T-helper 1 cell (primary cell): ENCODE data around the gene SMYD3.
A peak's percentile ranks its signal among the peaks of the same experiment; 100 is the strongest.
"Not testable (repeated sequence)": the region's sequence is repeated elsewhere in the genome, so short reads cannot be mapped to it uniquely, and the experiment has no call there.

Experiments
- DNase-seq, 5 donors: peaks; one replicate each; pipeline ENCODE4 v3.0.0-alpha.2; 2012 to 2020

The SMYD3 gene

DNA sequence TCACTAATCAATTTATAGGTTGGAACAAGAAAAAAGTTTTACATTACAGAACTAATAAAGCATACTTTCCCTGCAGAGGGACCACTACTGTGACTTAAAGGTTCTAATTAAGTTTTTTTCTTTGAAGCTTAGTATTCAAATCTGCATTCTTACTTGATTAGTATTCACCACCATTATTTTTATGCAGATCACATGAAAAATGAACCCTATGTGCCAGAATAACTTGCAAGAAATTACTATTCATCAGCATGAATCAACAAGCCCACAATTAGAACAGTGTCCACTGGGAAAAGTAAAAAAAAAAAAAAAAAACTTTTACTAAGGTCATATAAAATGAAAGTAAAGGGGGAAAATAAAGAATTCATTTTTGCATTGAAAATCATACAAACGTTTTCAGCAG, 90.8 kb downstream of the SMYD3 start:
- DNase-seq: no peak

DNA sequence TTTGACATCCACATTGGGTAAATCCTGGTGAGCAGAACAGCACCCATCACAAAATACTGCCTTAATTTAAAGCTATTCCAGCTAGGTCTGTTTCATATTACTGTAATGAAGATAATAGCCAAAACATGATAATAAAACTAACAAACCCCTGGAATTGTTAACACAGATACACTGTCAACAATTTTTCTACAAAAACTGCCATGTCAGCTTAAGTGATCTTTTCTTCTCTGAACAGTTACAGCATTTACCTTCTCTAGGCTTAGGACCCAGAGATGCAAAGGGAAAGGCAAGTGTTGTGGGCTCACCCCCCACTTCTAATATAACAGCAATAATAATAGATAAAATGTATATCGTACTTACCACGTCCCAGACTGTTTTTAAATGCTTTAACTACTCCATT, 92.1 kb downstream of the SMYD3 start:
- no peak for DNase-seq

DNA sequence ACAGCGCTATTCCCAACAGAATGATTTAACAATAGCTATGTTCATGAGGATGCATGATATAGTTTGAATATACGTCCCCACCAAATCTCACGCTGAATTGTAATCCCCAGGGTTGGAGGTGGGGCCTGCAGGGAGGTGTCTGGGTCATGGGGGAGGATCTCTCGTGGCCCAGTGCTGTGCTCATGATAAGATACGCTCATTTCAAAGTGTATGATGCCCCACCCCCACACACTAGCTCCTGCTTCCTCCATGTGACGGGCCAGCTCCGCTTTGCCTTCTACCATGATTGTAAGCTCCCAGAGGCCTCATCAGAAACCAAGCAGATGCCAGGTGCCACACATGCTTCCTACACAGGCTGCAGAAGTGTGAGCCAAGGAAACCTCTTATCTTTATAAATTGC, 93.6 kb downstream of the SMYD3 start:
- no peak for DNase-seq

DNA sequence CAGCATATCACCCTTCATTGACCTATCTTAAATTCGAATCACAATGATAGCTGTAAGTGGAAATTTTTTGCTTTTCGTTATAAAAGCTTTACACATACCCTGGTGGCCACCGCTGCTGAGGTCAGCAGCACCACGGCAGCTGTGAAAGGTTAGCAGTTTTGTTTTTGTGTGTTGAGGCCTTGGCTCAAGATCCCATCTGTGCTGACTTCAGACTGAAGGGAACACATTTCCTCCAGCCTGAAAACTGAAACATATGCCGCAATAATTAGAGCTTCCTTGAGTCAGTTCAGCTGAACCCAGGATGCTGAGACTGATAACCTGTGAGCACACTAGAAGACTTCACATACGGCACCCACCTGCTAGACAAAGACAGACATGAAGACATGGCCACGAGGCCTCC, 103.0 kb downstream of the SMYD3 start:
- no peak for DNase-seq

DNA sequence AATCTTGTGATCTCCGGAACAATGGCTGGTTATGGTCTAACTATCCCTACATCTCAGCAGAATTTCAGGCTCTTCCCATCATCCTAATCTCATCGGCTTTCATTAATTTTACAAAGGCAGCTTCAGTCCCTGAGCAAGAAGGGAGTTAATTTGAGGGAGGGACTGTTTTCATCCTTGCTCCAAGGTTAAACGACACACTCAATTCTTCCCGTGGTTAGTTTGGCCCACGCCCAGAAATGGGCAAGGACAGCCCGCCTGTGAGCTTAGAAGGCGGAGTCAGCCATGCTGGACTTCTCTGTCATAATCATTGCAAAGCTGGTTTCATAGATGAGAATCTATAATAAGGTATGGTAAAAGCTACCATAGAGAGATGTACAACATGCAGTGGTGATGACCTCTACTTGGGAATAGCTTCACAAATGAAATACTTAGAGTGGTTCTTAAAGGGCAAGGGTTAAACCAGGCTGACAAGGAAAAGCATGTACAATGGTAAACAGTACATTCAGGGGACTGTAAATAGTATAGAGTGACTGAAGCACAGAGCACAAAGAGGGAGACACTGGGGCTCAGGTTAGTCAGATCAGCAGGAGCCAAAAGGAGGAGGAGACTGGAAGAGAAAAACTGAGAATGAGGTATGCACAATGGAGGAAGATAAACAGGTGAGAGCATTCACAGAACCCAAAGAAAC, 108.8 kb downstream of the SMYD3 start:
- no peak for DNase-seq

DNA sequence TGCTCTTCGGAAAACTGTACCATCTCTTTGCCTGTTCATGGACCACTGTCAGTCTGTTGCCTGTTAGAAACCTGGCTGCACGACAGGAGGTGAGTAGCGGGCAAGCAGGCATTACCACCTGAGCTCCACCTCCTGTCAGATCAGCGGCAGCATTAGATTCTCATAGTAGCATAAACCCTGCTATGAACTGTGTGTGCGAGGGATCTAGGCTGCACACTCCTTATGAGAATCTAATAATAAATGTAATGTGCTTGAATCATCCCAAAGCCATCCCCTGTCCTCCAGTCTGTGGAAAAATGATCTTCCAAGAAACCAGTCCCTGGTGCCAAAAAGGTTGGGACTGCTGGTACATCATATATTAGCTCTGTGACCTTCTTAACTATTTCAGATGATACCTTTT, 110.0 kb downstream of the SMYD3 start:
- DNase-seq: no peak

DNA sequence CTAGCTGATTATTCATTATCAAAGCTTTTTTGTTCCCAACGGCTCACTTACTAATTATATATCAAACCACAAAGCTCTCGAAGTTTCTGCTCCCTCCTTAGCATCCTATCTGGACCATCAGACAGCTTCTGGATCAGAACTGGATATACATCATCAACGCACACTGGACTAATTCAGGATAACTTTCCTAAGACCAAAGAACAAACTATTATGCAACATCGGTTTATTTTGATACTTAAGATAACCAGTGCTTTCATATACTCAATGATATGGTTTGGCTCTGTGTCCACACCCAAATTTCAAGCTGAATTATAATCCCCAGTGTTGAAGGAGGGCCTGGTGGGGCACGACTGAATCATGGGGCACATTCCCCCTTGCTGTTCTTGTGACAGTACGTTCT, 110.8 kb downstream of the SMYD3 start:
- no peak for DNase-seq

DNA sequence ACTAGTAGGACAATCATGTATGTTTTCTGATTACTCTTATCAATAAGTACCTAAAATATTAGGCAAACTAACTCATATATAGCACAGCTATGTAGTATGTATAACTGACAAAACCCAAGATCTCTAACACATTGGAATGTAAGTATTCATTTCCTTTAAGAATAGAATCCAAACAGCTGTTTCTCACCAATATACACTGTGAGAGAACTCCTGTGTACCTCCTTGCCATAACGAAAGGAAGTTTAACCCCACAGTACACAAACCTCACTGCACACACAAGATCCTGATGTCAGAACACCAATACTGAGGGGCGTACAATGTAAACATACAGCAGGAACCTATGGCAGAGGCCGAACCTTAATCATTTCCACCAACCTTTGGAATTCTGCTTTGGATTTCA, 113.0 kb downstream of the SMYD3 start:
- DNase-seq: no peak

DNA sequence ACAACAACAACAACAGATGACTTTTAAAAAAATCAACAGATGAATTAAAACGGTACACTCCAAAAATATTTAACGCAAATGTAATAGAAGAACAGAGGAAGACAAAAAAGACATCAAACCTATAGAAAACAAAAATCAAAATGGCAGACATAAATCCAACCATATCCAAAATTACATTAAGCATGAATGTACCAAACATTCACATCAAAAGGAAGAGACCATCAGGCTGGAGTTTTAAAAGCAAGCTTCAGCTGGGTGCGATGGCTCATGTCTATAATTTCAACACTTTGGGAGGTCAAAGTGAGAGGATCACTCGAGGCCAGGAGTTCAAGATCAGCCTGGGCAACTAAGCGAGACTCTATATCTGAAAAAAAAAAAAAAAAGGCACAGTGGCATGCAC, 116.2 kb downstream of the SMYD3 start:
- DNase-seq: no peak

DNA sequence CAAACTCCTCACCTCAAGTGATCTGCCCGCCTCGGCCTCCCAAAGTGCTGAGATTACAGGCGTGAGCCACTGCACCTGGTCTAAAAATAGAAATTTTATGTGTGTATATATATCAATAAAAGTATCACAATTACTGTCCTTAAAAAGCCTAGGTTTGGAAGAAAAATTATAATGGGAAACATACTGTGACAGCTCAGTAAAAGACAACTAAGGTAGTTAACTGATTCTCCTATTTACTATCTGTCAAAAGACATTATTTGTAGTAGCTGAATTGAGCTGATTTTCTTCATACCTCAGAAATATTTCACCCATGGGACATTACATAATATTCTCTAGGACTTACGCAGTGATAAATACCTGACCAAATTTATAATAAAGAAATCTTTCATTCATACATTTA, 122.5 kb downstream of the SMYD3 start:
- no peak for DNase-seq

DNA sequence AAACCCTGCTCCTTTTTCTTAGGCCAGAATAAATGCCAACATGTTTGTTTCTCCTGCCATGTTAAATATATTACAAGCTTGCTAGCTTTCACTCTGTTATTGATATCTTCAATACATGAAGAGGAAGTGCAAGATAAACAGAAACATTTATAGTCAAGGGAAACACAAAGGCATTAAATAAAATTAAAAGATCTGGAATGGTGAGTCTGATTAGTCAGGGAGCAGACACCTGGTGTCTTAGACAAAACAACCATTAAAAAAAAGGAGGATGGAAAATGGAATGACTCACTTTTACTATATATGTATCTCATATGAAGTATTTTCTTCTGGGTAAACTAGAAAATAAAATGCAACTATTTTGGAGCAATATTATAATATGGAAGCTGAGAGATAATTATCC, 123.3 kb downstream of the SMYD3 start:
- DNase-seq: no peak

DNA sequence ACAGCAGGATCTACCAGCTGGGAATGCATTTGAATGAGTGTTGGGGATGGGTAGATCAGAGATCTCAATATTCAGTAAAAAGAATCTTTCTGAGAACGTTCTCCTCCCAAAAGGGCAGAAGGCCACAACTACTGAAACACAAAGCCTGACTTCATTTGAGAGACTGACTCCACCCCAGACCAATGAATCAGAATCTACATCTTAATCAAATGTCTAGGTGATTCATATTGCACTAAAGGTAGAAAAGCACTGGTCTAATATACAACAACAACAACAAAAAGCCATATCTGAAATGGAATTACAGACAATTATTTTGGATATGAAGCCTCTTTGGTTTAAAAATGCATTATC, 123.9 kb downstream of the SMYD3 start:
- DNase-seq: no peak

DNA sequence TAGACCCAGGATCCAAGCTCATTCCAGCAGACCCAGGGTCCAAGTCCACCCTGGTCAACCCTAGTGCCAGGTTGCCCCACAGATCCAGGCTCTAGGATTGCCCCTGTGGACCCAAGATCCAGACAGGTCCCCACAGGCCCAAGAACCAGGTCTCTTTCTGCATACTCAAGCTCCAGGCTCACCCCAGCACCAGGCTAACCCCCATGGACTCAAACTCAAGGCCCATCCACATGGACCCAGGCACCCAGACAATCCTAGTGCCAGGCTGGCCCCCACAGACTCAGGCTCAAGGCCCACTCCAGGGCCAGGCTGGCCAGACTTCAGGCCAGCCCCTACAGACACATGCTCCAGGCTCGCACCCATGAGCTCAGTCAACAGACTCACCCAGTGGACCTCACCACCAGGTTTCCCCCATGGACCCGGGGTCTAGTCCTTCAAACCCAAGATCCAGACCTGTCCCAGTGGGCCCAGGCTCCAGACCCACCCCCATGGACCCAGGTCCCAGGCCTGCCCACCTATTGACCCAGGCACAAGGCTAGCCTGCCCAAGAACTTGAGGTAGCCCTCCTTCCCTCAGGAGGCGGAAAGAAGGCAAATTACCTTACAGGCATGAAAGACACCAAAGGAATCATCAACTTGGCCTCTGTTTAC, 124.4 kb downstream of the SMYD3 start:
- no peak for DNase-seq

DNA sequence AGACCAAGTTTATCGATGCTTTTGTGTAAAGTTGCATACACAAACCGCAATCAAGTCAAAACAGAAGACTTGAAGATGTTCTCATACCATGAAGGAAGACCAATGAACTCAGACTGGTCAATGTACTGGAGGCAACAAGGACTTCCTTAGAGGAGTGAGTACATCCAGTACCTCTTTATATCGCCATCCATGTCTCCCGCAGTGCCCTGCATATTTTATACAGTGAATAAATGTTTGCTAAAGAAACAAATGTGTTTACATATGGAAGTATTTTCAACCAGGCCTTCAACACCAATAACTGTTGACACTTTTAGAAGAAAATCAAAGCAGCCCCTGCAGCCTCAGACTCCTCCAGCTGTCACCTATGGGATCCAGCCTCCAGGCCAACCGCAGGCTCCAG, 125.6 kb downstream of the SMYD3 start:
- no peak for DNase-seq

DNA sequence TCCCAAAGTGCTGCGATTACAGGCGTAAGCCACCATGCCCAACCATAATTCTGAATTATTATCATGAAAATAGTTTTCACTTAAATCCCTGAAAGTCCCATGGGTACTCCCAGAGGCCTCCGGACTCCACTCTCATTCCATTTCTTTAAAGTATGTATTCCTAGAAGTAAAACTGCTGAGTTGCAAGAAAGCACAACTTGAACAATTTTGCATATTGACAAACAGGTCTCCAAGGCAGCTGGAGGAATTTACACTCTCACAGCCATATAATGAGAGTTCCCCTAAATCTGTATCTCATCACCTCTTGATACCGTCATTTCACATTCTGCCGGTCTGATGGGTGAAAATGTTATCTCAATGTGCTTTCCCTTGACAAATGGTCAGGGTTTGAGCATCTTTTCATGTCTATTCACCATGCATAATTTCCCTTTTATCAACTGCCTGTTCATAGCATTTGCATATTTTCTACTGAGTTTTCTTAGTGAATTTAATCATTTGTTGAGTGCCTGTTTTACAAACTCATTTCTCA, 129.4 kb downstream of the SMYD3 start:
- DNase-seq: no peak

DNA sequence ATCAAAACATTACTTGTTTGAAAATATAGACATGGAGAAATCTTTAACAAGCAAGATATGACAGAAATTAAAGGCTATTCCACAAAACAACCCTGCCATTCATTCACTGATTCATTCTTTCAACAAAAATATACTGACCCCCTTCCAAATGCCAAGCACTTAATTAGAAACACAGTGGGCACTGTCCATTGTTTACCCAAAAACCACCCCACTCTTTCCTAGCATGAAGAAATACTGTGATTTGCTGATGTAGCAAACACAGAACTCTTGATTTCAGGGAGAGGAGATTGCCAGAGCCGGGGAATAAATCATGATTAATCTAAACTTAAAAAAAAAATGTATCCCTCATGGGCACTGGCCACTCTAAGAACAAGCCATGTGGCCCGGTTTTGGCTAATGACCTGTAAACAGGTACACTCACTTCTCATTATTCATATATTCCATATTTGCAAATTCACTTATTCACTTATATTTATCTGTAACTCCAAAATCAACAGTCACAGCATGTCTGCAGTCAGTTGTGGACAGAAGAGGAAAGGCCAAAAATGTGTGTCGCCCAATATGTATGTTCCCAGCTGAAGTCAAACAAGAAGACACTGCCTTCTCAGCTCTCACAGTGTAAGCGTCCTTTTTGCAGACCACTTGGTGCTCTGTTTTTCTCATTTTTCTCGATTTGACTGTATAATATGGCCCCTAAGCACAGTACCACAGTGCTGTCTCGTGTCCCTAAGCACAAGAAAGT, 133.1 kb downstream of the SMYD3 start:
- DNase-seq: no peak

DNA sequence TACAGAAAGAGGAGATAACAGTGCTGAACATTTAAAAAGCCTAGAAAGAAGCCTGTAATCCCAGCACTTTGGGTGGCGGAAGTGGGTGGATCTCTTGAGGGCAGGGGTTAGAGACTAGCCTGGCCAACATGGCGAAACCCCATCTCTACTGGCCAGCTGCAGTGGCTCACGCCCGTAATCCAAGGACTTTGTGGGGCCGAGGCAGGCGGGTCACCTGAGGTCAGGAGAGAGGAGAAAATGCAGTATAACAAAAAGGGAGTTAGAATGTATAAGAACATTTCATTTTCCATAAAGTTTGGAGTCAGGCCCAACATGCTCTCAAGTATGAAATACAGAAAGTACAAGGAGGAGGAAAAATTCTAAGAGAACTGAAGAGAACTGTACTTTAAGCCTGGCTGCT, 134.5 kb downstream of the SMYD3 start:
- no peak for DNase-seq

DNA sequence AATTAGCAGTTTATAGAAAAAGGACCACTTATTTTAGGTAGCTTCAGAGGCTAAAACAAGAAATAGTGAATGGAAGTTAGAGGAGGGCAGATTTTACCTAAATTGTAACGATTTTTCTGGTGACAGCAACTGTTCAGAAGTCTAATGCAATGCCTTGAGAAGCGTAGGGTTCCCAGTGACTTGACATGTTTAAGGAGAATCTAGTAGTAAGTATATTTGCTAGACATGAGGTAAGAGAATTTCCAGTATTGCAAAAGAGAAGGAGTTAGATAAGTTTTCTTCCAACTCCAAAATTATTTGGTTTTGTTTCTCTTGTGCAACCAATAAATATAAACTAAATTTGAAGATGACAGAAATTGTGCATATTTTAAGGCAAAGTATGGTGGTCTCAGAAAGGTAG, 140.0 kb downstream of the SMYD3 start:
- no peak for DNase-seq

DNA sequence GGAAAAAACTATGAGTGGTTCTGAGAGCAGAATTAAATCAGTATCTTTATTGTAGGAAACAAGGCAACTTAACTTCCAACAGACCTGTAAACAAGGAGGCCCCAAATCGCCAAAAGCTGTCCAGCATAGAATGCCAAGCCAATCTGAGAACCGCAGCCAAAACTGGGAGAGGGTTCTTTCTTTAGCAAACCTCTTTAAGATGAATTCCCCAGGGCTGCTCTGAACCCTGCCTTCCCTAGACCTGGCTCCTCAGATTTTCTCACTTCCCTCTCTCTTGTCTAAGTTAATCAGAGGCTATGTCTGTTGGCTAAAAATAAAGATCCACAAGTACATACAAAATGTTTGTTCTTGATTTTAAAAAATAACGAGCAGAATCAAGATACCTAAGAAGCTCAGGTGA, 141.4 kb downstream of the SMYD3 start:
- DNase-seq: no peak

DNA sequence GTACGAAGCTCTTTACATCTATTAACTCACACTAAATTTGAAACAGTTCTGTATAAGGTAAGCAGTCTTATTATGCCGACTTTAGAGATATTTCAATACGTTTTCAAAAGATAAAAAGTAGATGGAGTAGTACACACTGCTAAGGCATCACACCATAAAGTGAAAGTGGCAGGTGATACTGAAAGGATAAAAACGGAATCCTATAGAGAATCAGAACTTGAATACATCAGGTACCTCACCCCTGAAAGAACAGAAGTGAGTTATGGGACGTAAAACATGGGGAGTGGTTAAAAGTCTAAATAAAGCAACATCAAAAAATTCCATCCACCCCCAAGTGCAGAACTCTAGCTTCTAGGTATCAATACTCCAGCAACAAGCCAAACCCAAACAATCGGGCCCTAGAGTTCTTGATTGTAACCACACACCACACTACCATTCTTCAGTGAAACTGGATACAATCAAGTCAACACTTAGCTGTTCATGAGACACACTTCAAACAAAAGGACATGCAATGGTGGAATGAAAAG, 142.6 kb downstream of the SMYD3 start:
- peak in 1 of 5 donors; percentile 3 for DNase-seq

DNA sequence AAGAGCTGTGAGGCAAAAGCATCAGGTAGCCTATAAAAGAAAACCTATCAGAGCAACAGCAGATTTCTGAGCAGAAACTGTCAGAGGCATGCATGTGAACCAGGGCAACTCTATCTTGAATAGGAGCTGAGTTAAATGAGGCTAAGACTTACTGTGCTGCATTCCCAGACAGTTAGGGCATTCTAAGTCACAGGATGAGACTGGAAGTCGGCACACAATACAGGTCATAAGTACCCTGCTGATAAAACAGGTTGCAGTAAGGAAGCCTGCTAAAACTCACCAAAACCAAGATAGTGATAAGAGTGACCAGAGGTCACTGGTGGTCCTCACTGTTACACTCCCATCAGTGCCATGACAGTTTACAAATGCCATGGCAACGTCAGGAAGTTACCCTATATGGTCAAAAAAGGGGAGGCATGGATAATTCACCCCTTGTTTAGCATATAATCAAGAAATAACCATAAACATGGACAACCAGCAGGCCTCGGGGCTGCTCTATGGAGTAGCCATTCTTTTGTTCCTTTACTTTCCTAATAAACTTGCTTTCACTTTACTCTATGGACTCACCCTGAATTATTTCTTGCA, 150.0 kb downstream of the SMYD3 start:
- DNase-seq: not testable (repeated sequence)

DNA sequence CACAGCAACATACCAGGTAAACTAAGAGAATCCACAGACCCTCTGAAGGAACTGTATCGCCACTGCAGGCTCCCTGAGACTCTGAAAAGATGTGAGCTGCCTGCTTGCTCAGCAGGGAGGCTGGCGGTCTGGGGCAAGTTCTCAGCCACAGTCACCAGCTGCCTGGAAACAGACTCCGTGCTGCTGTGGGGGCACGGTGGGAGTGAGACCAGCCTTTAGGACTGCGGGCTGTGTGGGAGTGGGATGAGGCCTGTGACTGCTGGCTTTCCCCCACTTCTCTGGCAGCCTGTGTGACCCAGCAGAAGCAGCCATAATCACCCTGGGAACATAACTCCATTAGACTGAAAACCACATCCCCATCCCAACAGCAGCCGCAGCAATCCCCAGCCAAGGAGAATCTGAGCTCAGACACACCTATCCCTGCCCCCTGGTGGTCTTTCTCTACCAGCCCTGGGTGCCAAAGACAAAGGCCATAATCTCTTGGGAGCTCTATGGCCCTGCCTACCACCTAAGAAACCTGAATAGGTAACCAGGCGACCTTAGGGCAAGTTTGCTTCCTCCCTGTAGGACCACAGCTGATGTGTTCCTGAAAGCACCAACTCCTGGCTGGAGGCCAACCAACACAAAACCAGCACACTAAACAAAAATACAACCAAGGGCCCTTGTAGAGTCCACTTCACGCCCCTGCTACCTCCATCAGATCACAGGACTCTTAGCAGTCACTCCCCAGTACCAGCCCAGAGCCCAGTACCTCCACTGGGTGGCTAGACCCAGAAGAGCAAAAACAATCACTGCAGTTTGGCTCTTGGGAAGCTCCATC, 151.5 kb downstream of the SMYD3 start:
- no peak for DNase-seq

DNA sequence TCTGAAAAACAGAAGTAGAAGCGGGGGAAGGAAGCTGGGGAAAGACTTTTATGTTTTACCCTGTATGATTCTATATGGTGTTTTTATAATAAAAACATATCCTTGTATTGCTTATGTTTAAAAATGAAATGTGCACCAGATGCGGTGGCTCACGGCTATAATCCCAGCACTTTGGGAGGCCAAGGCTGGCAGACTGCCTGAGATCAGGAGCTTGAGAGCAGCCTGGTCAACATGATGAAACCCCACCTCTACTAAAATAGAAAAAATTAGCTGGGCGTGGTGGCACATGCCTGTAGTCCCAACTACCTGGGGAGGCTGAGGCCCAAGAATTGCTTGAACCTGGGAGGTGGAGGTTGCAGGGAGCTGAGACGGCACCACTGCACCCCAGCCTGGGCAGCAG, 155.4 kb downstream of the SMYD3 start:
- DNase-seq: no peak
